PC-3 (cell line): ENCODE results near the gene EFHC1.

Experiments used
- EZH2 ChIP-seq: fragments of 300-600 bp; sonication (generic); IDR thresholded peaks from one replicate; pipeline ENCODE4 v1.6.1; 2017; ENCODE audit warnings: antibody characterized with exemption, mild to moderate bottlenecking, low read length; ENCODE audit not compliant: unreplicated experiment
- TF ChIP-seq, protein P1 (sequence below): fragments of 300-600 bp; sonication (generic); conservative IDR thresholded peaks from 2 replicates; pipeline ENCODE4 v1.5.1; 2017; ENCODE audit warnings: antibody characterized with exemption, low read depth, mild to moderate bottlenecking, low read length

DNA sequence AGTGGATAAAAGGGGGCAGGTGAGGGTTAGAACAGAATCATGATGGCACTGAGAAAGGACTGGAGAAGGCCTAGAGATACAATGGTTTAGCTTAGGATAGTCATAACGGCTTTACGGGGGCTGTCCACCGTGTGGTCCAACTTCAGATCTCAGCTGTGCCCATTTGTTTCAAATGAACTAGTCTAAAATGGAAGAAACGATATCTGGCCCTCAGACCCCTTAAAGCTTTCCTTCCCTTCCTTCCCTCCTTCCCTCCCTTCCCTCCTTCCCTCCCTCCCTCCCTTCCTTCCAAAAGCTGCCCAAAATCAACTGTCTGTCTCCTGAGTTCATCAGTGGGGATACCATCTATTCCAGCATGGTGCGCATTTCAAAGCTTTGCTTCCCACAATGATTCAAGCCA, 128.9 kb downstream of the EFHC1 start:
- TF ChIP-seq, protein P1, sequence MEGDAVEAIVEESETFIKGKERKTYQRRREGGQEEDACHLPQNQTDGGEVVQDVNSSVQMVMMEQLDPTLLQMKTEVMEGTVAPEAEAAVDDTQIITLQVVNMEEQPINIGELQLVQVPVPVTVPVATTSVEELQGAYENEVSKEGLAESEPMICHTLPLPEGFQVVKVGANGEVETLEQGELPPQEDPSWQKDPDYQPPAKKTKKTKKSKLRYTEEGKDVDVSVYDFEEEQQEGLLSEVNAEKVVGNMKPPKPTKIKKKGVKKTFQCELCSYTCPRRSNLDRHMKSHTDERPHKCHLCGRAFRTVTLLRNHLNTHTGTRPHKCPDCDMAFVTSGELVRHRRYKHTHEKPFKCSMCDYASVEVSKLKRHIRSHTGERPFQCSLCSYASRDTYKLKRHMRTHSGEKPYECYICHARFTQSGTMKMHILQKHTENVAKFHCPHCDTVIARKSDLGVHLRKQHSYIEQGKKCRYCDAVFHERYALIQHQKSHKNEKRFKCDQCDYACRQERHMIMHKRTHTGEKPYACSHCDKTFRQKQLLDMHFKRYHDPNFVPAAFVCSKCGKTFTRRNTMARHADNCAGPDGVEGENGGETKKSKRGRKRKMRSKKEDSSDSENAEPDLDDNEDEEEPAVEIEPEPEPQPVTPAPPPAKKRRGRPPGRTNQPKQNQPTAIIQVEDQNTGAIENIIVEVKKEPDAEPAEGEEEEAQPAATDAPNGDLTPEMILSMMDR, result no peak
- no peak for TF ChIP-seq EZH2
